HEK293T (cell line): ENCODE measurements around the gene TEX52.

Experiments used
- ARNT ChIP-seq: fragments of 450-650 bp; IDR thresholded peaks from 2 replicates; pipeline ENCODE4 v1.6.1; 2017; ENCODE audit warnings: mild to moderate bottlenecking
- BHLHE40 ChIP-seq: fragments of 450-650 bp; IDR thresholded peaks from 2 replicates; pipeline ENCODE4 v1.6.1; 2016; ENCODE audit warnings: mild to moderate bottlenecking, moderate library complexity, borderline replicate concordance
- ELF4 ChIP-seq: fragments of 450-650 bp; IDR thresholded peaks from 2 replicates; pipeline ENCODE4 v1.6.1; 2017; ENCODE audit warnings: antibody characterized with exemption
- FOXK2 ChIP-seq: fragments of 450-650 bp; IDR thresholded peaks from 2 replicates; pipeline ENCODE4 v1.6.1; 2016; ENCODE audit warnings: mild to moderate bottlenecking
- FOXM1 ChIP-seq: fragments of 450-650 bp; IDR thresholded peaks from 2 replicates; pipeline ENCODE4 v1.6.1; 2017; ENCODE audit warnings: mild to moderate bottlenecking, borderline replicate concordance
- HDGF ChIP-seq: fragments of 450-650 bp; IDR thresholded peaks from 2 replicates; pipeline ENCODE4 v1.6.1; 2017; ENCODE audit warnings: antibody characterized with exemption, borderline replicate concordance
- LEF1 ChIP-seq: fragments of 450-650 bp; IDR thresholded peaks from 2 replicates; pipeline ENCODE4 v1.6.1; 2017; ENCODE audit warnings: mild to moderate bottlenecking, borderline replicate concordance
- PKNOX1 ChIP-seq: fragments of 450-650 bp; IDR thresholded peaks from 2 replicates; pipeline ENCODE4 v1.6.1; 2016
- SP1 ChIP-seq: fragments of 450-650 bp; IDR thresholded peaks from 2 replicates; pipeline ENCODE4 v1.6.1; 2017
- SUZ12 ChIP-seq: fragments of 450-650 bp; IDR thresholded peaks from 2 replicates; pipeline ENCODE4 v1.6.1; 2016; ENCODE audit warnings: mild to moderate bottlenecking
- TARDBP ChIP-seq: fragments of 450-650 bp; IDR thresholded peaks from 2 replicates; pipeline ENCODE4 v1.6.1; 2016

GRCh38 chr12:2833810-2834209 lies 23.0 kb downstream of the TEX52 start:
- TF ChIP-seq BHLHE40 (no peak), ELF4 (no peak), FOXK2 (no peak), FOXM1 (no peak), TARDBP (no peak), SP1 (no peak), LEF1 (no peak), SUZ12 (no peak), PKNOX1 (no peak), ARNT (no peak), HDGF (no peak)
